DMS114 treated with DMSO at 0.1 percent for 48 hours (cell line): ENCODE data around the gene F8A2.
"Not testable (repeated sequence)": the region's sequence is repeated elsewhere in the genome, so short reads cannot be mapped to it uniquely, and the experiment has no call there.

Experiments
- DNase-seq: peaks from one replicate; lab custom pipeline; 2025; ENCODE audit not compliant: unreplicated experiment; lab: John Stamatoyannopoulos, UW

Gene F8A2

DNA sequence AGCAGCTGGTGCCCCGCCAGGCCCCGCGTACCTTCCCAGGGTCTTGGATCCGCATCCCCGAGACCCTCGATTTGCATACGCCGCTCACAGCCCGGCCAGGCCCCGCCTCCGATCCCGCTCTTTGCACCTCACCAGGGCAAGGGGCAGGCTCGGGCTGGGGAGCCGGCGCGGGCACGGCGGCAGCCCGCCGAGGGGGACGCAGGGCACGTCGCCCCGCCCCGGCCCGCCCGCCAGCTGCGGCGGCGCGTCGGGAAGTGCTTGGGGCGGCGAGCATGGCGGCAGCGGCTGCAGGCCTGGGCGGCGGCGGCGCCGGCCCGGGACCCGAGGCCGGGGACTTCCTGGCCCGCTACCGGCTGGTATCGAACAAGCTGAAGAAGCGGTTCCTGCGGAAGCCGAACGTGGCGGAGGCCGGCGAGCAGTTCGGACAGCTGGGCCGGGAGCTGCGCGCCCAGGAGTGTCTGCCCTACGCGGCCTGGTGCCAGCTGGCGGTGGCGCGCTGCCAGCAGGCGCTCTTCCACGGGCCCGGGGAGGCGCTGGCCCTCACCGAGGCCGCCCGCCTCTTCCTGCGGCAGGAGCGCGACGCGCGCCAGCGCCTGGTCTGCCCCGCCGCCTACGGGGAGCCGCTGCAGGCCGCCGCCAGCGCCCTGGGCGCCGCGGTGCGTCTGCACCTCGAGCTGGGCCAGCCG lies at the start of gene F8A2:
Gene F8A2 (plus strand): TSS at position 253 of the 686 bp plus-strand sequence. CDS start 20 bp downstream, at position 273.
- not testable (repeated sequence) for DNase-seq

DNA sequence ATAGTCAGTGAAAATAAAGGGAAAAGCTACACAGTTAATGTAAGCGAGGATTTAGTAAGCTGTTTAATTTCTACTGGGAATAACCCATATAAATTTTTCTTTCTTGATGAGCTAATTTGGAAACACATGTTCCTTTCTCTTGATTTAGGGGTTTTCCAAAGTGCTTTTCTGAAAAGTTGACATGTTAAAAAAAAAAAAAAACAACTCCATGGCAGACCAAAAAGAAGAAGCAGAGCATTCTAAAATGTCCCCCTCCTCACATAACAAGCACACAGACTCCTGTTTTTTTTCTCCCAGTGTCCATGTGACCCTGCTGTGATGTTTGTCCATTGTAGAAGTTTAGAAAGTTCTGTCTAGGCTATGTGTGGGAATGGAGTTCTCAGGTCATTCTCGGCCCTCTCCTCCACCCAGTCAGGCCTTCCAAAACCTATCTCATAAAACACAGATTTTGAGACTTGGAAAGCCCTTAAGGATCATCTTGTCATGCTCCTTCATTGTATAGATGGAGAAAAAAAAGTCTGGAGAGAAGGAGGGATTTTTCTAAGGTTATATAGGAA lies 48.3 kb upstream of the F8A2 start:
- DNase-seq, result no peak

DNA sequence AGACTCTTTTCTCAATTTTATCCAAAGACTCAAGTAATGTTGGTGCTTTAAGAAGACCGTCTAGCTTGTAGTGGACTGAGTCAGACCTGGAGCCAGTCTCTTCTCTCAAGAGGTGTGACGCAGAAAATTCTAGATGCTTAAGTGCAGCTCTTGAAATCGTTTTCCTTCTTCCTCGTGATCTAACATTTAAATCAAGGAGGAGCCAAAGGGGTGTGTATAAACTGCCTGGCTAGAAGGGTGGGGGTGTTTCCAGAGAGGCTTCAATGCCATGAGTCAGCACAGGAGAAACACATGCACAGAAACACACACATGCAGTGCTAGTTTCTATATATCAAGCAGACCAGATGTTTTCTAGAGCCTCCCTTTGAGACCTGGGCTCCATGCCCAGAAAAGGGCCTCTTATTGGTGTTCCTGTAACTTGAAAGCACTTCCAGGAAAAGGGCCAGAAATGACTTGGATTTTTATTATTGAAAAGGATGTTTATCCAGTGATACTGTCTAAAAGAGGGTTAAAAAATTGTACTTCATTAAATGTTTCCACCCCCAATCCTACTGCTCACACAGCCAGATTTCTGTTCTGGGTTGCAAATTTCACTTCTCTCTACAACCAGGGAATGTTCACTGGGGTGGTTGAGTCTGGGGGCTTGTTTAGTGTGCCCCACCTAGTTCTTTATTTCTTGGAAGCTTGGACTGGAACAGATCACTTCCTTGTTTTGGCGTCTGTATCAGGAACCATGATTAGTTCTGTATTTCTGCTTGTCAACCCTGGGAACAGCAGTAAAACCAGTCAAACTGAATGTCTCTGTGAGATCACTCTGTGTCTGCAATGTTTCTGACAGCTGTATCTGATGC lies 47.2 kb upstream of the F8A2 start, which contains the start of gene CLIC2:
Gene CLIC2 (minus strand): TSS at position 129 of the 851 bp plus-strand sequence. CDS start 187 bp downstream, outside the sequence.
- DNase-seq, result no peak

DNA sequence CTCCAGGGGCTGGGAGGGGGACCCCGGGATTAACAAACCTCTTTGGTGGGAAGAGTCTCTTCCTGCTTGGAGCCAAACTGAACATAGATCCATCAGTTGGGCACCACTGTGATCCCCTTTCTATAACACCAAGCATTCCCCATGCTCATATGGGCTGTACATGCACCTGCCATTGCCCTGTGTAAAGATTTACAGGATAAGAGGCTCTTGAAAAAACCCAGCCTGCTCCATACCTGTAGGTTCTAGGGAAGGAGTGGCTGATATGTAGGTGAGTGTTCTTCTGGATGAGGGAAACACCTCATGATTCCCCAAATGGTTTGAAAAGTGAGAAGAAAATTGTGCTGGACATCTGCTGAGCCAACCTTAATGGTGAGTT lies 46.6 kb upstream of the F8A2 start:
- DNase-seq, result not testable (repeated sequence)

DNA sequence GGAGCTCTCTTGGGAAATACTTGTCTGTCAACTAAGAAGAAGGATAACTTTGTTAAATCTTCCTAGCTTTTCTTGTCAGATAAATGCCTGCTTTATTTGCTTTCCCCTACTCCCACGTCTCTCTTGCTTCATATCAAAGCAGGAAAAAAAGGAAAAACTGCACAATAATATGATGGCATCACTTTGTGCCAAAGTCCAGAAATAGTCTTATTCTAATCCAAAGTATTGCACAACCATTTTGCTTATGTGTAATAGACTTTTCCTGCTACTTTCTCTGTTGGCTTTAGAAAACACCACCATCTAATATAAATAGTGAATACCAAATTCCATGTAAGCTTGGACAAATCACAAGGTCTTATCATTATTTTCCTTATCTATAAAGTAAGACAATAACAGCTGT lies 36.2 kb upstream of the F8A2 start:
- not testable (repeated sequence) for DNase-seq

DNA sequence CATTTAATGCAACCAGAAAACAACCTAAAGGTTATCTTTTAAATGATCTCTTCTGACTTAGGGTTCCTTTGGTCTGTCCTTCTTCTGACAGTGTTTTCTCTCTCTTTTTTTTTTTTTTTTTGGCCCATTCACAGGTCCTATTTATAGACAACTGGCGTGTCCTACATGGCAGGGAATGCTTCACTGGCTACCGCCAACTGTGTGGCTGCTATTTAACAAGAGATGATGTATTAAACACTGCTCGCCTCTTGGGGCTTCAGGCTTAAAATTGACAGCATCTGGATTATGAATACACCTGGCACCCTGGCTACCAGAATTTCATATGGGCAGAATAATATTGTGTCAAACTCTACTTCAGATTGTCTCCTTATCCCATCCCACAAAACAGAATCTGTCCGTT lies 32.4 kb upstream of the F8A2 start:
- DNase-seq, result not testable (repeated sequence)

DNA sequence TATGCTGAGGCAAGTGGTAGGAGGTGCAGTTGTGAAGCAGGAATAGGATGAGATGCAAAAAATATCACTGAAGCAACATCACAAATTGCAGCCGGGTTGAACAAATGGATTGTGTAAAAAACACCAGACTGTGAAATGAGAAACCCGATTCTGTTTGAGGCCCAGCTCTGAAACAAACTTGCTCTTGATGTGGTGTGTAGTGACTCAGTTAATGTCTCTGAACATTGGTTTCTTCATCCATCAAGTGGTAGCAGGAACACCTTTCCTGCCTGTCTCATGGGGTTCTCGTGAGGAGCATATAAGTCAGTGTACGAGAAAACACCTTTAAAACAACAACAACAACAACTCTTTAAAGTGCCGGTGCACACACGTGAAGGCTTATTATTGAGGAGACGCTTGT lies 18.2 kb upstream of the F8A2 start:
- not testable (repeated sequence) for DNase-seq

DNA sequence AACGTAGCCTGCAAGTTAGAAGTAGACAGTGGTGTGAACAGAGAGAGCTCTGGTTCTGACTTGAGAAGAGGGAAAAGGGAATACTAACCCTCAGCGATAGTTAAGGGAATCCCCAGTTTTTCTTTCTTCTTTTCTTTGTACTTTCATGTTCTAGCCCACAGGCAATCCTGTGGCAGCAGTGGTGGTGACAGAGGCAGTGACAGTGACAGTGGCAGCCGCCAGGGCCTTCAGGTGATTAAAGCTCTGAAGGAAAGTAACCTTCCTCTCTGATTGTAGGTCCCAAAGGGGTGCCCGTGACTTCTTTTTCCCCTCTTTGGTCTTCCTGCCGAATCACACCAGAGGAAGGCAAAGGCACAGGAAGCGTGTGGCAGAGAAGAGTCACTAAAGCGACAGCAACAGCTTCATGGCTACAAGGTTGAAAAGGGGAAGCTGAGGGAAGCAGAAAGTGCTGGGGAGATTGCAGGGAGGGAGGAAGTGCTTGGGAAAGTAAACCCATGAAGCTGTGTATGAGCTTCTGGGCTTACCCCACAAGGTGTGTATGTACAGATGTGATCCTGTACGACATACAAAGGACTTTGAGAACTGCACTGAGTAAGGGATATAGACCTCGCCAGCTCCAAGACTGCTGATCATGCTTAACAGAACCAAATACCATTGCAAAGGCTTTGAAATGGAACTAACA lies 8.0 kb upstream of the F8A2 start:
- DNase-seq, result not testable (repeated sequence)

DNA sequence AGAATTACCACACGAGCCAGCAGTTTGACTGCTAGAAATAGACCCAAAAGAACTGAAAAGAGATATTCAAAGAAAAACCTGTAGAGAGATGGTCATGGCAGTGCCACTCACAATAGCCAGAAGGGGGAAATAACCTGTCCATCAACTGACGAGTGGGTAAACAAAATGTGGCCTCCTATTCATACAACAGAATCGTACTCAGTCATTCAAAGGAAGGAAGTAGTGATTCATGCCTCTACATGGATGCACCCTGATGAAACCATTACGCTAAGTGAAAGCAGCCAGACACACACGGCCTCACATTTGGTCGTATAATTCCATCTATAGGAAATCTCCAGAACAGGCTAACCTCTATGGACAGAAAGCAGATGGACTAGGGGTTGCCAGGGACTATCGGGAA lies 2.1 kb upstream of the F8A2 start:
- DNase-seq, result not testable (repeated sequence)

DNA sequence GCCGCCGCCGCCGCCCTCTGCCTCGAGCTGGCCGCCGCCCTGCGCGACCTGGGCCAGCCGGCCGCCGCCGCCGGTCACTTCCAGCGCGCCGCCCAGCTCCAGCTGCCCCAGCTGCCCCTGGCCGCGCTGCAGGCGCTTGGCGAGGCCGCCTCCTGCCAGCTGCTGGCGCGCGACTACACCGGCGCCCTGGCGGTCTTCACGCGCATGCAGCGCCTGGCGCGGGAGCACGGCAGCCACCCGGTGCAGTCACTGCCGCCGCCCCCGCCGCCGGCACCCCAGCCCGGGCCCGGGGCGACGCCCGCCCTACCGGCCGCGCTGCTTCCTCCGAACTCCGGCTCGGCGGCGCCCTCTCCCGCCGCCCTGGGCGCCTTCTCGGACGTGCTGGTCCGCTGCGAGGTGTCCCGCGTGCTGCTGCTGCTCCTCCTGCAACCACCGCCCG lies 653 bp downstream of the F8A2 start:
- DNase-seq, result not testable (repeated sequence)

DNA sequence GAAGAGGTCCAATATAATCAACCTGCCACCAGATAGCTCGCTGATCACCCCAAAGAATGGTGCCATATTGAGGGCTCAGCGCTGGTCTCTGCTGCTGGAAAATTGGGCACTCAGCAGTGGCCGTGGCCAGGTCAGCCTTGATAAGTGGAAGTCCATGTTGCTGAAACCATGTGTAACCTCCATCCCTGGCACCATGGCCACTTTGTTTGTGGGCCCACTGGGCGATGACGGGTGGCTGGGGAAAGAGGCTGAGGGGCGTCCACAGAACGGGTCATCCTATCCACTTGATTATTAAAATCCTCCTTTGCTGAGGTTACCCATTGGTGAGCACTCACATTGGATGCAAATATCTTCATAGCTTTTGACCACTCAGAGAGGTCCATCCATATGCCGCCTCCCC lies 7.7 kb downstream of the F8A2 start:
- no peak for DNase-seq

DNA sequence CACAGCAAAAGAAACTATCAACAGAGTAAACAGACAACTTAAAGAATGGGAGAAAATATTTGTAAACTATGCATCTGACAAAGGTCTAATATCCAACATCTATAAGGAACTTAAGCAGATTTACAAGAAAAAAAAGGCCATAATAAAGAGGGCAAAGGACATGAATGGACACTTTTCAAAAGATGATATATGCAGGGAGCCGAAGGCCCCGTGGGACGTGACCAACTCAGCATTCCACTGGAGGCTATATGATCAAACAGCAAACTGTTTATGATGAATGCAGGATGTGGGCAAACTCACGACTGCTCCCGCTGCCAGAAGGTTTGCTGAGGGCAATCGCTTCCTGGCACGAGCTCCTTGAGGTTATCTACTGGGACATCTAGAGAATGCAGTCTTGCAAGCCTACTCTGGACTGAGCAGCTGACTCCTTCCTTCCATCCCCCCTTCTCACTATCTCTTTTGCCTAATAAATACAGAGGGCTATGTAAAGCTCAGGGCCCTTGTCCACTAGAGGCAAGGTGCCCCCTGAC lies 12.9 kb downstream of the F8A2 start:
- DNase-seq, result not testable (repeated sequence)

DNA sequence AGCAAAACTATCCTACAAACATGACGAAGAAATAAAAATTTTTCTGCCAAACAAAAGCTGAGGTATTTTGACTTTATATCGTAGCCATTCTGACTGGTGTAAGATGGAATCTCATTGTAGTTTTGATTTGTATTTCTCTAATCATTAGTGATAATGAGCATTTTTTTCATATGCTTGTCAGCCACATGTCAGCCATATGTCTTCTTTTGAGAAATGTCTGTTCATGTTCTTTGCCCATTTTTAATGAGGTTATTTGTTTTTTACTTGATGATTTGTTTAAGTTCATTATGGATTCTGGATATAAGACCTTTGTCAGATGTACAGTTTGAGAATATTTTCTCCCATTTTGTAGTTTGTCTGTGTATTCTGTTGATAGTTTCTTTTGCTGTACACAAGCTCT lies 24.5 kb downstream of the F8A2 start:
- DNase-seq, result no peak

DNA sequence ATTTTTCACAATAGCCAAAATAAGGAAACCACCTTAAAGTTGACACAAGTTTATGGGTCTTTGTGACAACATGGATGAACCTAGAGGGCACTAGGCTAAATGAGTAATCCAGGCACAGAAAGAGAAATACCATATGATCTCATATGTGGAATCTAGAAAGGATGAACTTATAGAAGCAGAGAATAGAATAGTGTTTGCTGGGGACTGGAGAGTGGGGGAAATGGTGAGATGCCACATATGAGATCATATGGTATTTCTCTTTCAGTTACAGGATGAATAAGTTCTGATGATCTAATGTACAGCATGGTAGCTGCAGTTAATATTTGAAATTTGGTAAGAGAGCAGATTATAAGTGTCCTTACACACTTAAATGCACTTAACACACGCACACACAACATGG lies 35.9 kb downstream of the F8A2 start:
- no peak for DNase-seq
